Measurements from ENCODE around the gene ARSG.

DNA sequence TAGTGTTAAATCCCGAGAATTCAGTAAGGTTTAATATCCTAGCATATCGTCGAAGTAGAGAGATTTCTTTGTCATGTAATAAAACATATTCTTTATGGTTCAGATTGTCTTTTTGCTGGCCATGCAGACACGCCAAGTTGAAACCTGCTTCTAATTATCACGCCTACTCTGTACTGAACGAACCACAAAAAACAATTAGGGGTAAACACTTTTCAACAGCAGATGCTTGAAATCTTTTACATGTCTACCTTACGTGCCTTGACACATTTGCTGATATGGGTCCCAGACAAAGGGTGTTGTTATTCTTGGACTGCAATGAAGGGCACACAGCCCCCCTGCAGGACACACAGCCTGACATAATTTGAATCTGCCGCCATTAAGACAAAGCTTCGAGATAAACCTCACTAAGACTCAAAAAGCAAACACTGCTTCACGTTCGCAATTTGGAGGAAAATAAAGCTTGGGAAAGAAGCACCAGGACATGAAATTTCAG lies 152.7 kb downstream of the ARSG start:
- TF ChIP-seq GABPA (IDR thresholded peaks at IDR 0.05; ENCODE audit: low read depth) (no peak), TAF1 (IDR thresholded peaks at IDR 0.05; ENCODE audit: borderline replicate concordance, low read depth, low read length) (no peak), FOXM1 (IDR thresholded peaks at IDR 0.05; ENCODE audit: low read depth) (no peak), MXI1 (IDR thresholded peaks at IDR 0.05; ENCODE audit: low read depth, low read length) (no peak), POLR2AphosphoS5 (IDR thresholded peaks at IDR 0.05; ENCODE audit: low read depth, low read length) (no peak)
- TF ChIP-seq, protein P1, sequence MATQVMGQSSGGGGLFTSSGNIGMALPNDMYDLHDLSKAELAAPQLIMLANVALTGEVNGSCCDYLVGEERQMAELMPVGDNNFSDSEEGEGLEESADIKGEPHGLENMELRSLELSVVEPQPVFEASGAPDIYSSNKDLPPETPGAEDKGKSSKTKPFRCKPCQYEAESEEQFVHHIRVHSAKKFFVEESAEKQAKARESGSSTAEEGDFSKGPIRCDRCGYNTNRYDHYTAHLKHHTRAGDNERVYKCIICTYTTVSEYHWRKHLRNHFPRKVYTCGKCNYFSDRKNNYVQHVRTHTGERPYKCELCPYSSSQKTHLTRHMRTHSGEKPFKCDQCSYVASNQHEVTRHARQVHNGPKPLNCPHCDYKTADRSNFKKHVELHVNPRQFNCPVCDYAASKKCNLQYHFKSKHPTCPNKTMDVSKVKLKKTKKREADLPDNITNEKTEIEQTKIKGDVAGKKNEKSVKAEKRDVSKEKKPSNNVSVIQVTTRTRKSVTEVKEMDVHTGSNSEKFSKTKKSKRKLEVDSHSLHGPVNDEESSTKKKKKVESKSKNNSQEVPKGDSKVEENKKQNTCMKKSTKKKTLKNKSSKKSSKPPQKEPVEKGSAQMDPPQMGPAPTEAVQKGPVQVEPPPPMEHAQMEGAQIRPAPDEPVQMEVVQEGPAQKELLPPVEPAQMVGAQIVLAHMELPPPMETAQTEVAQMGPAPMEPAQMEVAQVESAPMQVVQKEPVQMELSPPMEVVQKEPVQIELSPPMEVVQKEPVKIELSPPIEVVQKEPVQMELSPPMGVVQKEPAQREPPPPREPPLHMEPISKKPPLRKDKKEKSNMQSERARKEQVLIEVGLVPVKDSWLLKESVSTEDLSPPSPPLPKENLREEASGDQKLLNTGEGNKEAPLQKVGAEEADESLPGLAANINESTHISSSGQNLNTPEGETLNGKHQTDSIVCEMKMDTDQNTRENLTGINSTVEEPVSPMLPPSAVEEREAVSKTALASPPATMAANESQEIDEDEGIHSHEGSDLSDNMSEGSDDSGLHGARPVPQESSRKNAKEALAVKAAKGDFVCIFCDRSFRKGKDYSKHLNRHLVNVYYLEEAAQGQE (IDR thresholded peaks at IDR 0.05; ENCODE audit: low read depth, low read length): no peak
- TF ChIP-seq, protein P2, sequence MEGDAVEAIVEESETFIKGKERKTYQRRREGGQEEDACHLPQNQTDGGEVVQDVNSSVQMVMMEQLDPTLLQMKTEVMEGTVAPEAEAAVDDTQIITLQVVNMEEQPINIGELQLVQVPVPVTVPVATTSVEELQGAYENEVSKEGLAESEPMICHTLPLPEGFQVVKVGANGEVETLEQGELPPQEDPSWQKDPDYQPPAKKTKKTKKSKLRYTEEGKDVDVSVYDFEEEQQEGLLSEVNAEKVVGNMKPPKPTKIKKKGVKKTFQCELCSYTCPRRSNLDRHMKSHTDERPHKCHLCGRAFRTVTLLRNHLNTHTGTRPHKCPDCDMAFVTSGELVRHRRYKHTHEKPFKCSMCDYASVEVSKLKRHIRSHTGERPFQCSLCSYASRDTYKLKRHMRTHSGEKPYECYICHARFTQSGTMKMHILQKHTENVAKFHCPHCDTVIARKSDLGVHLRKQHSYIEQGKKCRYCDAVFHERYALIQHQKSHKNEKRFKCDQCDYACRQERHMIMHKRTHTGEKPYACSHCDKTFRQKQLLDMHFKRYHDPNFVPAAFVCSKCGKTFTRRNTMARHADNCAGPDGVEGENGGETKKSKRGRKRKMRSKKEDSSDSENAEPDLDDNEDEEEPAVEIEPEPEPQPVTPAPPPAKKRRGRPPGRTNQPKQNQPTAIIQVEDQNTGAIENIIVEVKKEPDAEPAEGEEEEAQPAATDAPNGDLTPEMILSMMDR (IDR thresholded peaks at IDR 0.05): no peak
- TF ChIP-seq, protein P3, sequence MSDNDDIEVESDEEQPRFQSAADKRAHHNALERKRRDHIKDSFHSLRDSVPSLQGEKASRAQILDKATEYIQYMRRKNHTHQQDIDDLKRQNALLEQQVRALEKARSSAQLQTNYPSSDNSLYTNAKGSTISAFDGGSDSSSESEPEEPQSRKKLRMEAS (IDR thresholded peaks at IDR 0.05; ENCODE audit: low read depth): no peak

Data from SK-N-SH (cell line).